GM11168 (cell line): ENCODE results near the gene FZR1.
"Not testable (repeated sequence)": the region's sequence is repeated elsewhere in the genome, so short reads cannot be mapped to it uniquely, and the experiment has no call there.

Experiments
- in situ Hi-C: fragments of 300-500 bp; cut with MboI; formaldehyde crosslinking; loops from one replicate; pipeline ENCODE4 v1.12.0; 2022; ENCODE audit warnings: low sequenced_read_pairs; ENCODE audit not compliant: unreplicated experiment

Gene FZR1

DNA sequence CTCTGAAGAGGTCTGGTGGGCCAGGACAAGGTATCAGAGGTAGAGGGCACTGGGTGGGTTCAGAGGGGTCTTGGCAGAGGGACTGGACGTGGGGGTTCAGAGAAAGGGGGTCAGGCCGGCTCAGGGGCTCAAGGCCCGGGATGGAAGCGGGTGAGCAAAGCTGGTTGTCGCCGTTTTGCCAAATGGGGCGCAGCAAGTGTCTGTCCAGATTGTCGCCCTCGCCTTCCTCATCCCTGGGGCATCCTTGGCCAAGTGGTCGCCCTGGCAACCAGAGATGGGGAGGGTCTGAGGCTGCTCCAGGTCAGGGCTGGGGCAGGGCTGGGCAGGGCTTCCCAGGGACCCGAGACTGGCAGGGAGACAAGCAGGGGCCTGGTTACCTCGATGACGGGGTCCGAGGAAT, 12.5 kb upstream of the FZR1 start:
- in situ Hi-C loops: no loop called here

DNA sequence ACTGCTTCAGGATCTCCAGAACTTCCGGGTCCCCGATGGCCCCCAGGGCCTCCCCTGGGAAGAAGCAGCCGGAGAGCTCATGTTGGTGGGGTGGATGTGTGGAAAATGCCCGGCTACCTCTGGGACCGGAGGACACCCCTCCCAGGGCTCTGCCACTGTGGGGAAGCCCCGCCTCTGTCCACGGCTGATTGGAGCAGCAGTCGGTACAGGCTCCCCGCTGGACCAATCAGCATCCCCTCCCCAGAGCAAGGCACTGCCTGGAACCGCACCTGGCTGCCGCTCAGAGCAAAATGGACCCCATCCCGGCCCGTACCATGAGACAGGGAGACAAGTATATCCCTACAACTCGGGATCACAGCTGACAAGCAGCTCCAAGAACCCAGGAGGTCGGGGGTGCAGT, 12.1 kb upstream of the FZR1 start:
- in situ Hi-C loops: no loop called here

DNA sequence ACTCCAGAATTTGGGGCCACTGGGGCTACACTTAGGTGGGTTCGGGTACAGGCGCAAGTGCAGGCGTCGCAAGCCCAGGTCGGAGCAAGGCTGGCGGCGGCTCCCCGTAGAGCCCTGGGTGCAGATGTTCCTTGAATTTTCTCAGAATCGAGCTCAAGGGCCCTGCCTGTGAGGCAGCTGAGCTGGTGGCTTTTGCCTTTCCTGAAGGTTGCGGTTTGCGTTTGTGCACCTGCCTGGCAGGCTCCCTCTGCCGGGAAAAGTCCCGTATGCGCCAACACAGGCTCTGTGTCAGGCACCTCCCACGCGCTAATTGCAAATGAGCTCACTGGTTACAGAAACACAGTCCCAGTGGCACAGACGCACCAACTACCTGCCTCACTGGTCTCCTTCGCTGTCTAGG, 11.6 kb upstream of the FZR1 start:
- in situ Hi-C loops: no loop called here

DNA sequence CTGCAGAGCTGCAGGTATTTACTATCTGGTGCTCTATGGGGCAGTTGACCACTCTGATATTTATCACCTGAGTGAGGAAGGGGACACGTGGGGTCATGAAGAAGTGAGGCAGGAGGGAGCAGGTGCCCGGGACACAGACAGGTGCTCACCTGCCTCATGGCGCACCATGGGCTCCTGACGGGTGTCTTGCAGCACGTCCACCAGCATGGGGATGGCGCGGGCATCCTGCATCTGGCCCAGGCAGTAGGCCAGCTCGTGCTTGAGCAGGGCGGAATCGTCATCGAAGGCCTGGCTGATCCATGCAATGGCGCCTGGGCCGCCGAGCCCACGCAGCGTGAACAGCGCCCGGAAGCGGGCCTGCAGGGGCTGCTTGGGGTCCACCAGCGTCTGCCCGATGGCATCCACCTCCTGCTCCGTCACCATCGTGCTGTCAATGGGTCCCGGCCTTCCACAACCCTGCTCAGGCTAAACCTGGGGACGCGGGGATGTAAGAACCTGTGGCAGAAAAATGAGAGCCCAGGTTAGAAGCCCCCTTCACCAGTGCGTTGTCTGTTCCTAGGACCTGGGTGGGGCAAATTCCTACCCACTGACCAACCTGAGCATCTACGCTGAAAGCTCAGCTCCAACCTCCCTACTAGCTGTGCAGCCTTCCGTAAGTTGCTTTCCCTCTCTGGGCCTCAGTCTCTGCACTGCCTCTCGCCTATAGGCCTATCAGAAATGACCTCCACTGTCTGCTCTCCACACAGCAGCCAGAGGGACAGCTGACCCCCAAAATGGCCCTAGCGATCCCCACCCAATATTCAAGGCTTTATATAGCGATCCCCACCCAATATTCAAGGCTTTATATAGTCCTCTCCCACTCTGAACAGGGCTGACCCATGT, 9.5 kb upstream of the FZR1 start:
- in situ Hi-C loops: no loop called here

DNA sequence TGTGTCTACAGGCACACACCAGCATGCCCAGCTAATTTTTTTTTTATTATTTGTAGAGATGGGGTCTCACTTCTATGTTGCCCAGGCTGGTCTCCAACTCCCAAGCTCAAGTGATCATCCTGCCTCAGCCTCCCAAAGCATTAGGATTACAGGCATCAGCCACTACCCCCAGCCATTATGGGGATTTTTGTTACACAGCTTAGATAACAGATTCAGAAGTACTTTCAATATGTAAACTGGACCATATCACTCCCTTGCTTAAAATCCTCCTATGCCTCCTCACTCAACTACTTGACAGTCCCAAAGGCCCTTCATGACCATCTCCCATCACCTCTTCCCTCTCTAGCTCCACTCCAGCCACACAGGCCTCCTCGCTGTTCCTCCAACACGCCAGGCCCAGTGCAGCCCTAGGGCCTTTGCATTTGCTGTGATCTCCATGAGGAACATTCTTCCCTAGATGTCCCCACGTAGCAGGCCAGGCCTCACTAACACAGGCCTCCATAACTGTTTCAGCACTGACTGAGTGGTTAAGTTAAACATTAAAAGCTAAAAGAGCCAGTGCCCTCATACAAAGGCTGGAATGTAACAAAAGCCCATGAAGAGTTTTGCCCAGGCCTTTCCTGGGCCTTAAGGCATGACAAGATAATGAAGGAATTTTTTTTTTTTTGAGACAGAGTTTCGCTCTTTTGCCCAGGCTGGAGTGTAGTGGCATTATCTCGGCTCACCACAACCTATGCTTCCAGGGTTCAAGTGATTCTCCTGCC, 8.2 kb upstream of the FZR1 start:
- in situ Hi-C loops: no loop called here

DNA sequence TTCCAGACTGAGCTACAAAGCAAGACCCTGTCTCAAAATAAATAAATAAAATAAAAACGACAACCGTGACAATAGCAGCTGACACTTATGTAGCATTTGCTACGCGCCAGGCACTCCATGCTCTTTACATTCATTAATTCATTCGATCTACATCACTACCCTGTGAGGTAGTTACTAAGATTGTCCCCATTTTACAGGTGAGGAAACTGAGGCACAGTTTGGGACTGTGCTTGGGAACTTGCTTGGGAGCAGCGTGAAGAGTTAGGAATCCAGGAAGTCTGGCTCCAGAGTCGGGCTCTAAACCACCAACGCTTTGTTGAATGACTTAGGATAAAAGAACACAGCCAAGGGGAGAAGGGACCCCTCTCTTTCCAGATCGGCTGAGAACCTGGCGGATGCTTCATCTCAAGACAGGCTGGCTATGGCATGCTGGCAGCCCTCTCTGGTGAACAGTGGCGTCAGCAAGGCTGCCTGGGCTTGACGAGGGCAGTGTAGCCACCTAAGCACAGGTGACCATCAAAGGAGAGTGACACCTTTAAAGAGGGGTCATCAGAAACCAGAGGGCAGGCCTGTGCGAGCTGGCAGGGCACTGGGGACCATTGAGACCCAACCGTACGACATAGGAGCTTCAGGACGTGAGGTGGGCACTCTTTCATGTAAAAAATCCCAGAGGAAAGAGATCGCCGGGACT, 6.2 kb upstream of the FZR1 start:
- in situ Hi-C loops: no loop called here

DNA sequence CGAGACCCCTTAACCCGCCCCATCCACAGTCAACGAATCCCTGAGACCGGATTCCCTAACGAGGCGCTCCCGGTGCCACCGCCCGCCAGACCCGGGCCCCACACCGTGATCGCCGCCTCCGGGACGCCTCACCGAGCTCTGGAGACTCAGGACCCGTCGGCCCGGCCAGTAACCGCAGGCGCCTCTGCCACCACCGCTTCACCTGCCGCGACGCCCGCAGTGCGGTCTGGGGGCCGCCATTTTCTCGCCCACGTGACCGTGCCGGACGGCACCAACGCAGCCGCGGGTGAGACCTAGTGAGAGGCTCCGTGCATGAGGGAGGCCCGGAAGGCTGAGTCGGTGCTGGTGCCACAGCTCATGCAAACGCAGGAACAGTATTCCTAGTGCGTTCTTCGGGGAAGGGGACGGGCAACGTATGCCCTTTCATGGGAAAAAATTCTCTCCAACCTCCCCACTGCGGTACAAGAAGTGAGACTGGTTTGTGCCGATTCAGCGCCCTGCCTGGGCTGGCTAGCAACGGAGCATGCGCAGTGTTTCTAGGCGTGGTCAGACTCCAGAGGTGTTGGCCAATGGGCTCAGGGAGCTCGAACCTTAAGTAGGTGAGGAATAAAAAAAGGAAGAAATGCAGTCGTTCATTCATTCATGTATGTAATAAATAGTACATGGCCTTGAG, 5.5 kb upstream of the FZR1 start, which contains the start of gene DOHH:
TSS of gene DOHH (minus strand) at position 246 of the 673 bp plus-strand sequence. CDS start 3,860 bp downstream, outside the sequence.
- in situ Hi-C loops: no loop called here

DNA sequence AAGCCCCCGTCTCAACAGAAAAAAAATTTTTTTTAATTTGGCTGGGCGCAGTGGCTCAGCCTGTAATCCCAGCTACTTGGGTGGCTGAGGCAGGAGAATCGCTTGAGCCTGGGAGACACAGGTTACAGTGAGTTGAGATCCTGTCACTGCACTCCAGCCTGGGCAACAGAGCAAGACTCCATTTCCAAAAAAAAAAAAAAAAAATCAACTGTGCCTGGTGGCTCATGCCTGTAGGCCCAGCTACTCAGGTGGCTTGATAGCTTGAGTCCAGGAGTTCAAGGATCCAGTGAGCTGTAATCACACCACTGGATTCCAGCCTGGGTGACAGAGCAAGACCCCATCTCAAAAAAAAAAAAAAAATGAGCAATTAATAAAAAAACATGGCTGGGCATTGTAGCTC, 4.3 kb upstream of the FZR1 start:
- in situ Hi-C loops: no loop called here

DNA sequence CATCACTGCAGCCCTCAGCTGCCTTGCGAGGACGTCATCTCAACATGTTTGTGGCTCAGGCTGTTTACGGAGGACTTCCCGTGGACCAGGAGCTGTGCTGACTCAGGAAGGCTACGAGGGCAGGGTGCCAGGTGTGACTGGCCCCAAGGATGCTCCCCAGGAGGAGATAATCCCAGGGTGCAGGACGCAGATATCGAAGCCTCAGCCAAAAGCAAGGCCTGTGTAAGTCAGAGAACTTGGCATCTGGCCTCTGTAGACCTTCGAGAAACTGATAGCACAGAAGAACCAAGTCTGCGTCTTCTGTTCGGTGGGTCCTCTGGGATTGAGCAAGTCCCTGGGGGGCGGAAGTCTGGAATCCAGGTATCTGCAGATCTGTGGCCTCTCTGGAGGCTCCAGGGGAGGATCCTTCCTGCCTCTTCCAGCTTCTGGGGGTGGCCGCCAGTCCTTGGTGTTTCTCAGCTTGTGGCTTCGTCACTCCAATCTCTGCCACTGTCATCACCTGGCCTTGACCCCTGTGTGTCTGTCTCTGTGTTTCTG, 3.0 kb upstream of the FZR1 start:
- in situ Hi-C loops: no loop called here

DNA sequence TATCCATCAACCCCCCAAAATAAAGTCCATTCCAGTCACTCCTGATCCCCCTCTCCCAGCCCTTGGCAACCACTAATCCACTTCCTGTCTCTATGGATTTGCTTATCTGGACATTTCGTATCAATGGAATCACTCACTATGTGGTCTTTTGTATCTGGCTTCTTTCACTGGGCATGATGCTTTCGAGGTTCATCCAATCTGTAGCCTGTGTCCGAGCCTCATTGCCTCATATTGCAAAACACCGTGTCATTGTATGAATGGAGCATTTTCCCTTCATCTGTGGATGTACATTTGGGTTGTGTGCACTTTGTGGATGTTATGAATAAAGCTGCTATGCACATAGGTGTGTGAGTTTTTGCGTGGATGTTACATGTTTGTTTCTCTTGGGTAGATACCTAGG, 1.4 kb upstream of the FZR1 start:
- in situ Hi-C loops: no loop called here

DNA sequence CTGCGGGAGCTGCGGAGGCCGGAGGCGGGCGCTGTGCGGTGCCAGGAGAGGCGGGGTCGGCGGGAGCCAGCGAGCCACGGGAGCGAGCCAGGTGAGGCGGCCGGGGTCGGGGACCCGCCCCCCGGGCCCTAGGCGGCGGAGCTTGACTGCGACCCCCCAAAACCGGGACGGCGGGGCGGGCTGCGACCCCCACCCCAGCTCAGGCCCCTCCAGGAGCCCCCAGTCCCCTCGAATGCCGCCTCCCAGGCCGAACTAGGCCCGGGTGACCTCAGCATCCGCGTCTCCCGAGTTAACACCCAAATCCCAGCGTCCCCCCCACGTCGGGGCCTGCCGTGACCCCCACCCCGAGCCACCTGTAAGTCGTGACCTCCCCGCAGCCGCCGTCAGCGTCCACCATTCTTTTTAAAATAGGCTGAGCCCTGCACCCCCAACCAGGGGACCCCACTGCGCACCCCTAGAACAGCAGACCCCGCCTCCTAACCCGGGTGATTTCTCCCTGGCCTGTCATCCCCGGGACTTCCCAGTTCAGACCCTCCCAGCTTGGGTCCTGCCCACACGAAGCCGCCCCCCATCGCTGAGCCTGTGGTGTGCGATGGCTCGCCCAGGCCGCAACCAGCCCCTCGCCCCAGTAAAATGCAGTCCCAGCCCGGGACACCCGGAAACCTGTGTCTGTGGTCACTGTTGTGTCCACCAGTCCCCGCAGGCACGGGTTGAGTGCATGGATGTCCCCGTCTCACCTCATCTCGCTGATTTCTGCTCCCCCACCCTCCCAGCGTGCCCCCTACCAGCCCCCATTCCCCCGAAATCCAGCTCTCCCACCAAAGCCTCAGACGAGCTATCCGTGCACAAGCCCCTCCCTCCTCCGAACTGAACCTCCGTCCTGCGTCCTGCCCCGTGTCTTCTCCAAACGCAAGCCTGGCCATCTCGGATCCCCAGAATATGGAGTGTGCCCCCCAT, 551 bp downstream of the FZR1 start:
- in situ Hi-C loops: no loop called here

DNA sequence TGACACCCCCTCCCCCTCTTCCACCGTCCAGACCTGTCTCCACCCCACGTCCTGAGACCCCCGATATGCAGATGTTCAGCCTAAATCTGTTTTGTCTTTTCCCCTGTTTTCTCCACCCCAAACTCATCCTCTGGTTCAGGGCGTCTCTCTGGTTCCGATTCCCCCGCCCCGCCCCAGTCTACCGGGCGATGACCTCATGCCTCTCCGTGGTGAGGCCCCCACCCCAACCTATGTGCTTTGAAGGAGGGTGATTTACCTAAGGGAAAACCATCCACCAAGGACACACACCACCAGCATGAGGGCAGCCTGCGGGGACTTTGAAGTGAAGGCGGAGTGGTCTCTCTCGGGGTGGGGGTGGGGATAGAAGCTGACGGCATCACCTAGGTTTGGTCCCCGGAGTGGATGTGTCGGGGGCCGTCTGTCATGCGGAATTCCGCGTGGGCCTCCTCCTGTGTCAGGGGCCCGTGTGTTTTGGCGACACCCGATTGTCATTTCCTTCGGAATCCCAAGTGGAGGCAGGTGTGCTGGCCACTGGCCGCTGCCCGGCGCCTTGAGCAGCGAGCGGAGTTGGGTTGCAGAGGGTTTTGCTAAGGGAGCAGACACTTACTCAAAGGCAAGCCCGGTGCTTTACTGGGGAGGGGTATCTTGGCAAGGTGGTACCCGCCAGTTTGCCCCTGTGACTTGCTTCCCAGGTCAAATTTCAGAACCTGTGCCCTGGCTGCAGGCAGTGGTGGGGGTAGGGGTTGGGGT, 1.4 kb downstream of the FZR1 start:
- in situ Hi-C loops: no loop called here

DNA sequence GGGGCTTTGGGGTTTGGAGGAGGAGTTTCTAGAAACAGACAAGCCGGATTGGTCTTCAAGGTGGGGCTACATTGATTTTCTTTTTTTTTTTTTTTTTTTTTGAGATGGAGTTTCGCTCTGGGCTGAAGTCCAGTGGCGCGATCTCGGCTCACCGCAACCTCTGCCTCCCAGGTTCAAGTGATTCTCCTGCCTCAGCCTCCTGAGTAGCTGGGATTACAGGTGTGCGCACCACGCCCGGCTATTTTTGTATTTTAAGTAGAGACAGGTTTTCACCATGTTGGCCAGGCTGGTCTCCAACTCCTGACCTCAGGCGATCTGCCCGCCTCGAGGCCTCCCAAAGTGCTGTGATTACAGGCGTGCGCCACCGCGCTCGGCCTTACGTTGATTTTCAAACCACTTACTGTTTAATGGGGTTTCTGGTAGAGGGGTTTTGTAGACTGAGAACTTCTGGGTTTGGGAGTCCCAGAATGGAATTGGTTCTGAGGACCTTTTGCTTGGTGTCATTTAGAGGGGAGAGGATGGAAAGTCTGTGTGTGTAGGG, 2.1 kb downstream of the FZR1 start:
- in situ Hi-C loops: not testable (repeated sequence)

DNA sequence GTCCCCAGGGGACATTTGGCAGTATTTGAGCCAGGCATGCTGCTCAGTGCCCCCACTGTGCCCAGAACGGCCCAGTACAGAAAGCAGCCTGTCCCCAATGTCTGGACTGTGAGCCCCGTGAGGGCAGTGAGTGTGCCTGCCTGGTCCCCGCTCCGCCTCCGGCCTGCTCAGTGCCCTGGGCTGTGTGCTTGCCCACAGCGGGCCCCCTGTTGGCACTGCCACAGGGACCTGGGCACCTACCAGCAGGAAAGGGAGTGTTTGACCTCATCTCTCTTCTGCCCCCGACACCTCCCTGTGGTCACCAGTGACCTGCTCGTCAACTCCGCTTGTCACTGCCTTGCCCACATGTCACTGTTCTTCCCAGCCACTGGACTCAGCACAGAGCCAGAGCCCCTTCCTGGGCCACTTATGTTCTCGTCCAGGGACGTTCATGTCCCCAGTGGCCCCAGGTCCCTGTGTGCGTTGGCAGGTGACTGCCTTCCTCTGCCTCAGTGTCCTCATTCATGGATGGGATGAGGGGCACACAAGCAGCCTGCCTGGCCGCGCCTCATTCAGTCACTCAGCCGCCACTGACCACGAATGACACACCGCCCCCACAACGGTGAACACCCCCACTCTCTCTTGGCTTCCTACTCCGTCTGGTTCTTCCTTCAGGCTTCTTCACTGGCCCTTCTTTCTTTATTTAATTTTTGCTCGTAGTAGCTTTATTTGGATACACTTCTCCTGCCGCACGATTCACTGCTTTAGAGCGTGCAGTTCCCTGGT, 2.8 kb downstream of the FZR1 start:
- in situ Hi-C loops: no loop called here

DNA sequence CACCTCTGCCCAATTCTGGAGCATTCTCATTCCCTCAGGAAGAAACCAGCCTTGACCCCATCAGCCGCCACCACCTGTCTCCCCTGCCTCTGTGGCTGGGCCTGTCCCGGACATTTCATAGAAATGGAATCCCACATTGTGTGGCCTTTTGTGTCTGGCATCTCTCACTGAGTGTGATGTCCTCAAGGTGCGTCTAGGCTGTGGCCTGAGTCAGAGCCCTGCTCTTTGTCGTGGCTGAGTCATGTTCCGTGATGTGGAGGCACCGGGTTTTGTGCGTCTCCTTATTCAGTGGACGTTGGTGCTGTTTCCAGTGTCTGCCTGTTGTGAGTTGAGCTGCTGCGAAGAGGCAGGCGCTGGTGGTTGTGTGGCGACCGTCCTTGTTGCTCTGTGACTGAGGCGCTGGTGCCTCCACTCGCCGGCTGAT, 3.5 kb downstream of the FZR1 start:
- in situ Hi-C loops: no loop called here

DNA sequence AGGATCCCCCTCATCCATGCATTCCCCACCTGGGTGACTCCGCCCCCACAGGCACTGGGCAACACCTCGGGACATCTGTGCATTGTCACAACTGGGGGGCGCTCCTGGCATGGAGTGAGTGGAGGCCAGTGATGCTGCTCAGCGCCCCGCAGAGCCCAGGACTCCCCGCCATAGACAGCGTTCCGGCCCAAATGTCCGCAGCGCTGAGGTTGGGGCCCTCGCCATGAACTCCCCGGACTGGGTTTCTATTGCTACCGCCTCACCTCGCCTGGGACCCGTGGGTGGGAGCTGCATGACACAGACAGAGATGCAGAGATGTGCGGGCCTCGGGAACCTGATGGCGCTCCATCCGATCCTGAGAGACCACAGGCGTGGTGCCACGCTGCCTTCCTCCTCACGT, 4.6 kb downstream of the FZR1 start:
- in situ Hi-C loops: no loop called here

DNA sequence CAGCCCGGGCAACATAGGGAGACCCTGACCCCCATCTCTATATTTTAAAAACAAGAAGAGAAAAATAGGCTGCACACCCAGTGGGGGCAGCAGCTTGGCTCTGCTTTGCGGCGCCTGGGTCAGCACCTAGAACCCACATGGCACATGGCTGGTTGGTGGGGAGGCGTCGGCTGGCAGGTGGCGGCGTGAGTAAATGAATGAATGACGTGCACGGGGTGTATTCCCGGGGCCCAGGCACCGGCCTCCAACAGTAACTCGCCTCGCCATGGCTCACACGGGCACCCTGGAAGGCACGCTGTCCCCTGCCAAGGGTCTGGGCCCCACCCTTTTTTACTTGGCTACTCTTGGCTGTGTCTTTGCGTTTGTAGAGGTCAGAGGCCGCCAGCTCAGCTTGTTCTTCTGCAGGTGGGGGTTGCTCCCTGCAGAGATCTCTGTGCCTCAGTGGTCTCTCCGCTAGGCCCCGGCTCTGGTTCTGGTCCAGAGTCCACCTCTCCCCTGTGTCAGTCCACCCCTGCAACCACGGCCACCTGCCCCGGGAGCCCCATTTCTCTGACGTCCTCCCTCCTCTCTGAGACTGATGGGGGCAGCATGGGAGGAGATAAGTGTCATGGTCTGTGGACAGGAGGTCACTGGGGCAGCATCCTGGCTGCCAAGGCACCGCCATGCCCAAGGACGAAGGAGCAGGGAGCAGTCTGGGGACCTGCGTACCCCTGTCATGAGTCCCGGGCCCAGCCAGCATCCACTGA, 5.6 kb downstream of the FZR1 start:
- in situ Hi-C loops: no loop called here
